Liver (tissue), 9 donors: Measurements from ENCODE around the gene ATG2A. TPM values are rescaled to one million over a fixed set of nuclear protein-coding genes. Genes with fewer than 3 reads are reported as not detected.

Experiments used
- DNase-seq: peaks from one replicate; pipeline ENCODE4 v3.0.0-alpha.2; 2017; ENCODE audit warnings: low spot score
- H3K27ac ChIP-seq, 2 donors: one replicate each; pipeline ENCODE4 v1.7.0; 2013; ENCODE audit warnings: inconsistent platforms in 2 of 2, low read length in 2 of 2, control low read depth in 1 of 2, low read depth in 1 of 2, mild to moderate bottlenecking in 1 of 2
- H3K27me3 ChIP-seq, 4 donors: one replicate each; pipeline versions ENCODE4 v1.6.1 to v1.7.0; 2013; ENCODE audit warnings: low read length in 3 of 4, inconsistent platforms in 1 of 4, mild to moderate bottlenecking in 1 of 4, moderate library complexity in 1 of 4; ENCODE audit not compliant: control insufficient read depth in 4 of 4, insufficient read depth in 4 of 4
- H3K36me3 ChIP-seq, 4 donors: one replicate each; pipeline versions ENCODE4 v1.6.1 to v1.7.0; 2013; ENCODE audit warnings: low read length in 3 of 4, mild to moderate bottlenecking in 3 of 4, low read depth in 1 of 4, moderate library complexity in 1 of 4; ENCODE audit not compliant: control insufficient read depth in 4 of 4, insufficient read depth in 3 of 4
- H3K4me1 ChIP-seq, 4 donors: one replicate each; pipeline versions ENCODE4 v1.6.1 to v1.7.0; 2013; ENCODE audit warnings: low read length in 3 of 4, mild to moderate bottlenecking in 3 of 4, moderate library complexity in 1 of 4; ENCODE audit not compliant: control insufficient read depth in 4 of 4, insufficient read depth in 4 of 4
- H3K4me3 ChIP-seq, 3 donors: one replicate each; pipeline versions ENCODE4 v1.6.1 to v1.7.0; 2013; ENCODE audit warnings: low read length in 3 of 3, control low read depth in 1 of 3, low read depth in 1 of 3, mild to moderate bottlenecking in 1 of 3
- H3K9ac ChIP-seq, 2 donors: one replicate each; pipeline ENCODE4 v1.7.0; 2013; ENCODE audit warnings: low read length in 2 of 2, mild to moderate bottlenecking in 2 of 2, moderate library complexity in 2 of 2, control low read depth in 1 of 2, low read depth in 1 of 2
- H3K9me3 ChIP-seq, 4 donors: one replicate each; pipeline versions ENCODE4 v1.6.1 to v1.7.0; 2013; ENCODE audit warnings: low read length in 3 of 4; ENCODE audit not compliant: control insufficient read depth in 4 of 4
- EGR1 ChIP-seq, 2 donors: IDR thresholded peaks; 2 replicates each; pipeline ENCODE4 v1.6.1; 2016 to 2018; ENCODE audit warnings: antibody characterized with exemption in 2 of 2, low read depth in 2 of 2
- FOXA1 ChIP-seq: IDR thresholded peaks from 2 replicates; pipeline ENCODE4 v1.6.1; 2016; ENCODE audit warnings: antibody characterized with exemption
- FOXA2 ChIP-seq: IDR thresholded peaks from 2 replicates; pipeline ENCODE4 v1.6.1; 2016; ENCODE audit warnings: antibody characterized with exemption
- GABPA ChIP-seq, 2 donors: IDR thresholded peaks in 1 of 2; conservative IDR thresholded peaks in 1 of 2; 2 replicates each; pipeline ENCODE4 v1.6.1; 2016; ENCODE audit warnings: antibody characterized with exemption in 2 of 2, mild to moderate bottlenecking in 1 of 2, moderate library complexity in 1 of 2
- HNF4A ChIP-seq, 2 donors: conservative IDR thresholded peaks; 2 replicates each; pipeline ENCODE4 v1.6.1; 2016; ENCODE audit warnings: antibody characterized with exemption in 2 of 2, mild to moderate bottlenecking in 2 of 2
- HNF4G ChIP-seq: IDR thresholded peaks from 2 replicates; pipeline ENCODE4 v1.6.1; 2016; ENCODE audit warnings: antibody characterized with exemption
- JUND ChIP-seq, 2 donors: IDR thresholded peaks; 2 replicates each; pipeline ENCODE4 v1.6.1; 2016; ENCODE audit warnings: antibody characterized with exemption in 2 of 2
- MAX ChIP-seq: IDR thresholded peaks from 2 replicates; pipeline ENCODE4 v1.6.1; 2016; ENCODE audit warnings: antibody characterized with exemption
- NR2F2 ChIP-seq: IDR thresholded peaks from 2 replicates; pipeline ENCODE4 v1.6.1; 2016; ENCODE audit warnings: antibody characterized with exemption
- RAD21 ChIP-seq, 2 donors: IDR thresholded peaks; 2 replicates each; pipeline ENCODE4 v1.6.1; 2016; ENCODE audit warnings: antibody characterized with exemption in 2 of 2, mild to moderate bottlenecking in 2 of 2
- REST ChIP-seq: IDR thresholded peaks from 2 replicates; pipeline ENCODE4 v1.6.1; 2016; ENCODE audit warnings: antibody characterized with exemption, mild to moderate bottlenecking
- RXRA ChIP-seq, 2 donors: IDR thresholded peaks; 2 replicates each; pipeline ENCODE4 v1.6.1; 2017 to 2018; ENCODE audit warnings: antibody characterized with exemption in 2 of 2, mild to moderate bottlenecking in 1 of 2
- SP1 ChIP-seq: IDR thresholded peaks from 2 replicates; pipeline ENCODE4 v1.6.1; 2018; ENCODE audit warnings: antibody characterized with exemption, mild to moderate bottlenecking
- TAF1 ChIP-seq: conservative IDR thresholded peaks from 2 replicates; pipeline ENCODE4 v1.6.1; 2016; ENCODE audit warnings: antibody characterized with exemption, mild to moderate bottlenecking
- YY1 ChIP-seq: IDR thresholded peaks from 2 replicates; pipeline ENCODE4 v1.6.1; 2016; ENCODE audit warnings: antibody characterized with exemption, mild to moderate bottlenecking
- ZBTB33 ChIP-seq: IDR thresholded peaks from 2 replicates; pipeline ENCODE4 v1.6.1; 2016; ENCODE audit warnings: antibody characterized with exemption
- WGBS: extraction: QIAGEN DNeasy Blood & Tissue Kit; methylation state at CpG from one replicate; pipeline ENCODE4 v1.1.7; 2013; 5-methylcytosine and 5-hydroxymethylcytosine counted together
- polyA plus RNA-seq, 2 donors: library from polyadenylated mRNA; stranded (reverse) in 1 of 2; unstranded in 1 of 2; fragments of 200-250 nt in 1 of 2; fragments of >200 nt in 1 of 2; fragmentation: Nextera tagmentation in 1 of 2; extraction: Ambion mirVana in 1 of 2; gene quantifications; one replicate each; pipeline versions ENCODE4 v1.2.1 to v1.2.3, GENCODE V29; 2013 to 2015
- total RNA-seq, 2 donors: library from RNA; depleted of rRNA; stranded (reverse); fragments of >200 nt; gene quantifications; one replicate each; pipeline ENCODE4 v1.2.3, GENCODE V29; 2014
- TF ChIP-seq, protein P1 (sequence below): fragments of 150-350 bp; IDR thresholded peaks from 2 replicates; pipeline ENCODE4 v1.5.1; 2017; ENCODE audit warnings: improper control_type of control experiment, low read depth, low read length; ENCODE audit not compliant: missing input control
- TF ChIP-seq, protein P2 (sequence below): IDR thresholded peaks from 2 replicates; pipeline ENCODE4 v1.6.1; 2016; ENCODE audit warnings: antibody characterized with exemption
- donor health status: healthy.
- donor health status: healthy.
- donor health status: healthy.
- donor health status: healthy.
- donor health status: healthy.

Gene ATG2A
- total and polyA plus RNA-seq, 4 donors, result 15.6 to 34.1 (median 23.0) TPM

GRCh38 chr11:64887757-64888405 lies 29.1 kb downstream of the ATG2A start (continued):
- TF ChIP-seq REST, result no peak

DNA sequence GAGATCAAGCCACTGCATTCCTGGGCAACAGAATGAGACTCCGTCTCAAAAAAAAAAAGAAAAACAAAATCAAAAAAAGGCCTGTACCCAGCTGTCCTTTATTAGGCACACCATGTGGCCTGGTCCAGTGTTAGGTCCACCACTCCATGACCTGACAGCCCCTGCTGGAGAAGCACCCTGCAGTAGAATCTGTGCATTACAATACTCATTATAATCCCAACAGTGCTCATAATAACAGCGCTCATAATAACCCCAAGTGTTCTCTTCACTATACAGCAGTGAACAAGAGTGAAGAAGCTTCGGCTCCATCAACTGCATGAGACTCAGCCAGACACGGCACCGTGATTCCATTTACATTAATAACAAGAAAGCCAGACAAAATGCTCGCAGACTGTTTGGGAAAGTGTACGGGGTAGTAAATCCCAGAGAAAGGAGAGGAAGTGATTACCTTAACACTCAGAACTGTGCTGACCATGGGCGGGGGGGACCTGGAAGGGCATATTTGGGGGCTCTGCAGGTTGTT lies 29.7 kb downstream of the ATG2A start:
- H3K27me3 ChIP-seq, result no peaks in the 10 kb centered on the region
- H3K4me1 ChIP-seq, result peaks cover 10 to 42% (median 34%) of the 10 kb centered on the region in 4 donors
- 80% methylated on average over 8 of the region's 8 CpGs for WGBS
- no peaks in the 10 kb centered on the region for H3K36me3 ChIP-seq
- H3K9me3 ChIP-seq, result no peaks in the 10 kb centered on the region
- DNase-seq, result no peak
- no peak overlapping the region for H3K9ac ChIP-seq
- no peak overlapping the region for H3K4me3 ChIP-seq
- peak overlapping the region; percentile 52 to 62 for H3K27ac ChIP-seq
- TF ChIP-seq YY1, result no peak
- TF ChIP-seq GABPA (IDR thresholded peaks at IDR 0.05 in 1 of 2, conservative IDR thresholded peaks at IDR 0.05 in 1 of 2), result no peak
- TF ChIP-seq HNF4G, result no peak
- TF ChIP-seq, protein P1, sequence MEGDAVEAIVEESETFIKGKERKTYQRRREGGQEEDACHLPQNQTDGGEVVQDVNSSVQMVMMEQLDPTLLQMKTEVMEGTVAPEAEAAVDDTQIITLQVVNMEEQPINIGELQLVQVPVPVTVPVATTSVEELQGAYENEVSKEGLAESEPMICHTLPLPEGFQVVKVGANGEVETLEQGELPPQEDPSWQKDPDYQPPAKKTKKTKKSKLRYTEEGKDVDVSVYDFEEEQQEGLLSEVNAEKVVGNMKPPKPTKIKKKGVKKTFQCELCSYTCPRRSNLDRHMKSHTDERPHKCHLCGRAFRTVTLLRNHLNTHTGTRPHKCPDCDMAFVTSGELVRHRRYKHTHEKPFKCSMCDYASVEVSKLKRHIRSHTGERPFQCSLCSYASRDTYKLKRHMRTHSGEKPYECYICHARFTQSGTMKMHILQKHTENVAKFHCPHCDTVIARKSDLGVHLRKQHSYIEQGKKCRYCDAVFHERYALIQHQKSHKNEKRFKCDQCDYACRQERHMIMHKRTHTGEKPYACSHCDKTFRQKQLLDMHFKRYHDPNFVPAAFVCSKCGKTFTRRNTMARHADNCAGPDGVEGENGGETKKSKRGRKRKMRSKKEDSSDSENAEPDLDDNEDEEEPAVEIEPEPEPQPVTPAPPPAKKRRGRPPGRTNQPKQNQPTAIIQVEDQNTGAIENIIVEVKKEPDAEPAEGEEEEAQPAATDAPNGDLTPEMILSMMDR, result no peak
- no peak for TF ChIP-seq JUND (IDR thresholded peaks at IDR 0.05)
- TF ChIP-seq EGR1 (IDR thresholded peaks at IDR 0.05; ENCODE audit: low read depth in 2 of 2), result no peak
- TF ChIP-seq, protein P2, sequence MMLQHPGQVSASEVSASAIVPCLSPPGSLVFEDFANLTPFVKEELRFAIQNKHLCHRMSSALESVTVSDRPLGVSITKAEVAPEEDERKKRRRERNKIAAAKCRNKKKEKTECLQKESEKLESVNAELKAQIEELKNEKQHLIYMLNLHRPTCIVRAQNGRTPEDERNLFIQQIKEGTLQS, result no peak
- TF ChIP-seq TAF1, result no peak
- TF ChIP-seq RAD21 (IDR thresholded peaks at IDR 0.05), result no peak
- TF ChIP-seq NR2F2, result no peak
- TF ChIP-seq MAX, result no peak
- TF ChIP-seq FOXA2, result no peak
- TF ChIP-seq REST, result no peak
- no peak for TF ChIP-seq SP1
- TF ChIP-seq HNF4A (conservative IDR thresholded peaks at IDR 0.05), result no peak
- TF ChIP-seq RXRA (IDR thresholded peaks at IDR 0.05), result no peak
- no peak for TF ChIP-seq FOXA1
- no peak for TF ChIP-seq ZBTB33
